OCI-LY1 (cell line): ENCODE data around the gene CALHM2.
A peak's percentile ranks its signal among the peaks of the same experiment; 100 is the strongest.

ENCODE experiments used
- H2AFZ ChIP-seq: fragments of 200-600 bp; sonication (generic), shearing (Covaris generic); 2 replicates; pipeline ENCODE4 v1.6.0; 2014; ENCODE audit warnings: antibody characterized with exemption, mild to moderate bottlenecking, low read length
- H3F3A ChIP-seq: fragments of 200-600 bp; sonication (generic), shearing (Covaris generic); 2 replicates; pipeline ENCODE4 v1.6.0; 2014; ENCODE audit warnings: mild to moderate bottlenecking, antibody characterized with exemption, low read length, moderate library complexity; ENCODE audit not compliant: insufficient read depth
- H3K27ac ChIP-seq: fragments of 200-600 bp; sonication (generic); 2 replicates; pipeline ENCODE4 v1.5.1; 2014; ENCODE audit warnings: low read length, mixed run types, mild to moderate bottlenecking, low read depth; ENCODE audit not compliant: poor library complexity, severe bottlenecking
- H3K27me3 ChIP-seq: fragments of 200-600 bp; sonication (generic); 2 replicates; pipeline ENCODE4 v1.6.0; 2014; ENCODE audit warnings: antibody characterized with exemption, mild to moderate bottlenecking, low read length, moderate library complexity; ENCODE audit not compliant: insufficient read depth
- H3K36me3 ChIP-seq: fragments of 200-600 bp; sonication (generic); 2 replicates; pipeline ENCODE4 v1.6.1; 2014; ENCODE audit warnings: mild to moderate bottlenecking, antibody characterized with exemption, low read length, moderate library complexity, mixed read lengths; ENCODE audit not compliant: insufficient read depth
- H3K4me1 ChIP-seq: fragments of 200-600 bp; sonication (generic); 2 replicates; pipeline ENCODE4 v1.5.1; 2014; ENCODE audit warnings: mild to moderate bottlenecking, low read length, moderate library complexity; ENCODE audit not compliant: insufficient read depth, severe bottlenecking
- H3K4me2 ChIP-seq: fragments of 200-600 bp; sonication (generic), shearing (Covaris generic); 2 replicates; pipeline ENCODE4 v1.6.1; 2014; ENCODE audit warnings: low read length
- H3K4me3 ChIP-seq: fragments of 200-600 bp; sonication (generic); 2 replicates; pipeline ENCODE4 v1.5.1; 2014; ENCODE audit warnings: low read length, low read depth, mild to moderate bottlenecking, mixed read lengths; ENCODE audit not compliant: poor library complexity, severe bottlenecking
- H3K79me2 ChIP-seq: fragments of 200-600 bp; shearing (Covaris generic); 2 replicates; pipeline ENCODE4 v1.6.1; 2016; ENCODE audit warnings: mixed run types, low read length, mixed read lengths; ENCODE audit not compliant: insufficient read depth
- H3K9ac ChIP-seq: fragments of 200-600 bp; sonication (generic), shearing (Covaris generic); 2 replicates; pipeline ENCODE4 v1.6.1; 2014; ENCODE audit warnings: mild to moderate bottlenecking, low read length, mixed read lengths
- H3K9me2 ChIP-seq: fragments of 200-600 bp; sonication (generic), shearing (Covaris generic); 2 replicates; pipeline ENCODE4 v1.6.1; 2014; ENCODE audit warnings: low read depth, mild to moderate bottlenecking, low read length, mixed read lengths
- H3K9me3 ChIP-seq: fragments of 200-600 bp; shearing (Covaris generic); 2 replicates; pipeline ENCODE4 v1.6.1; 2014; ENCODE audit warnings: low read length, mixed read lengths
- H4K20me1 ChIP-seq: fragments of 200-600 bp; sonication (generic), shearing (Covaris generic); 2 replicates; pipeline ENCODE4 v1.6.0; 2016; ENCODE audit warnings: mild to moderate bottlenecking, low read length; ENCODE audit not compliant: insufficient read depth
- CTCF ChIP-seq: fragments of 200-600 bp; sonication (generic), shearing (Covaris generic); IDR thresholded peaks from 2 replicates; pipeline ENCODE4 v1.5.1; 2017; ENCODE audit warnings: mild to moderate bottlenecking, antibody characterized with exemption, low read length, moderate library complexity, mixed read lengths
- EZH2 ChIP-seq: fragments of 200-600 bp; sonication (generic), shearing (Covaris generic); IDR thresholded peaks from 2 replicates; pipeline ENCODE4 v1.8.0; 2017; ENCODE audit warnings: borderline replicate concordance, mixed run types, mild to moderate bottlenecking, antibody characterized with exemption, low read length, moderate library complexity, mixed read lengths

Gene CALHM2

GRCh38 chr10:103492655-103493261 lies 40.6 kb upstream of the CALHM2 start:
- no peaks in the 10 kb centered on the region for H3K9me3 ChIP-seq
- no peaks in the 10 kb centered on the region for H3K9me2 ChIP-seq
- H3K4me1 ChIP-seq = peaks cover 8% of the 10 kb centered on the region
- H3F3A ChIP-seq = no peaks in the 10 kb centered on the region
- H3K27ac ChIP-seq = no peak overlapping the region
- no peak for TF ChIP-seq CTCF
- TF ChIP-seq EZH2 = no peak
- H3K4me2 ChIP-seq = 0 out of 2 replicates have a peak overlapping the region, but pooled peaks have one; percentile 7
- H3K79me2 ChIP-seq = no peaks in the 10 kb centered on the region
- H3K9ac ChIP-seq = no peak overlapping the region
- H4K20me1 ChIP-seq = no peaks in the 10 kb centered on the region
- no peak overlapping the region for H3K4me3 ChIP-seq
- no peaks in the 10 kb centered on the region for H3K36me3 ChIP-seq
- H2AFZ ChIP-seq = no peak overlapping the region
- peaks cover 7% of the 10 kb centered on the region; the same call in 1 of the 2 replicates for H3K27me3 ChIP-seq

- no peak overlapping the region for H3K4me2 ChIP-seq
- H3K9me3 ChIP-seq = no peaks in the 10 kb centered on the region
- TF ChIP-seq CTCF (no peak), EZH2 (no peak)
- H3K9ac ChIP-seq = no peak overlapping the region
- H2AFZ ChIP-seq = no peak overlapping the region
- no peaks in the 10 kb centered on the region for H3F3A ChIP-seq
- no peak overlapping the region for H3K4me3 ChIP-seq
- peaks cover 8% of the 10 kb centered on the region for H3K4me1 ChIP-seq
- H3K27me3 ChIP-seq = peaks cover 7% of the 10 kb centered on the region; the same call in 1 of the 2 replicates
- H3K36me3 ChIP-seq = no peaks in the 10 kb centered on the region
- H3K79me2 ChIP-seq = no peaks in the 10 kb centered on the region
- H3K27ac ChIP-seq = no peak overlapping the region
- no peaks in the 10 kb centered on the region for H4K20me1 ChIP-seq
- no peaks in the 10 kb centered on the region for H3K9me2 ChIP-seq
Observed at GRCh38 chr10:103491729-103492364, 39.7 kb upstream of the CALHM2 start.

- Histone ChIP-seq H3K4me3 (no peak overlapping the region), H3K9me2 (no peaks in the 10 kb centered on the region), H3K79me2 (no peaks in the 10 kb centered on the region), H3K4me1 (peaks cover 8% of the 10 kb centered on the region), H3K9me3 (no peaks in the 10 kb centered on the region), H3K4me2 (no peak overlapping the region), H4K20me1 (no peaks in the 10 kb centered on the region), H3F3A (no peaks in the 10 kb centered on the region), H2AFZ (no peak overlapping the region), H3K27me3 (peaks cover 7% of the 10 kb centered on the region; the same call in 1 of the 2 replicates), H3K9ac (no peak overlapping the region), H3K36me3 (no peaks in the 10 kb centered on the region), H3K27ac (no peak overlapping the region)
- no peak for TF ChIP-seq EZH2
- no peak for TF ChIP-seq CTCF
Observed at GRCh38 chr10:103490986-103491314, 38.8 kb upstream of the CALHM2 start.
